Neural crest cell (in vitro differentiated cells): ENCODE measurements around the gene TMEM151A. TPM values are rescaled to one million over a fixed set of nuclear protein-coding genes. Genes with fewer than 3 reads are reported as not detected.

Source experiments
- DNase-seq: peaks from one replicate; pipeline ENCODE4 v3.0.0; 2021; ENCODE audit warnings: low read depth, mixed read lengths, low spot score
- H3K27ac Mint-ChIP-seq: one replicate; pipeline ENCODE4 v1.8.0; 2021; ENCODE audit warnings: mild to moderate bottlenecking, mixed read lengths; ENCODE audit not compliant: unreplicated experiment
- H3K27me3 Mint-ChIP-seq: 2 replicates; pipeline ENCODE4 v1.8.0; 2021; ENCODE audit warnings: low read depth, mild to moderate bottlenecking, mixed read lengths
- H3K36me3 Mint-ChIP-seq: 2 replicates; pipeline ENCODE4 v1.8.0; 2021; ENCODE audit warnings: low read depth, mild to moderate bottlenecking, mixed read lengths
- H3K4me1 Mint-ChIP-seq: 2 replicates; pipeline ENCODE4 v1.8.0; 2021; ENCODE audit warnings: mixed read lengths
- H3K4me3 Mint-ChIP-seq: one replicate; pipeline ENCODE4 v1.8.0; 2021; ENCODE audit warnings: mild to moderate bottlenecking, mixed read lengths
- H3K9me3 Mint-ChIP-seq: 2 replicates; pipeline ENCODE4 v1.8.0; 2021; ENCODE audit warnings: mixed read lengths
- total RNA-seq: library from RNA; stranded (reverse); gene quantifications from 2 replicates; pipeline ENCODE4 v1.2.1, GENCODE V29; 2021
- TF ChIP-seq, protein P1 (sequence below): fragments of 200-600 bp; sonication (generic); conservative IDR thresholded peaks from 2 replicates; pipeline ENCODE4 v1.5.0; 2021; ENCODE audit warnings: antibody characterized with exemption, mild to moderate bottlenecking

Gene TMEM151A
- total RNA-seq, 1 donor from 2014 or later = 1.0 TPM

DNA sequence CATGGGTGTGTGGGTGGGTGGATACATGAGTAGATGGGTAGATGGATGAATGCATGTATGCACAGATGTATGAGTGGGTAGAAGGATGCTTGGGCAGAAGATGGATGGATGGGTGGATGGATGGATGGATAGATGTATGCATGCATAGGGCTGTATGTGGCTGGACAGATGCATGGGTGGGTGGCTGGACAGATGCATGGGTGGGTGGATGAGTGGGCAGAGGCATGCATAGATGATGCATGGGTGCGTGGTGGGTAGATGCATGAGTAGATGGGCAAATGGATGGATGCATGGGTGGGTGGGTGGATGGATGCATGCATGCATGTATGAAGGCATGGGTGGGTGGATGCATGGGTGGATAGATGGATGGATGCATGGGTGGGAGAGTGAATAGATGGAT is 32.0 kb downstream of the TMEM151A start:
- Mint-ChIP-seq H3K4me3 (no peak overlapping the region), H3K27ac (no peak overlapping the region), H3K4me1 (peaks cover 51% of the 10 kb centered on the region), H3K9me3 (peaks cover 14% of the 10 kb centered on the region), H3K27me3 (no peaks in the 10 kb centered on the region), H3K36me3 (no peaks in the 10 kb centered on the region)
- DNase-seq = no peak
- TF ChIP-seq, protein P1, sequence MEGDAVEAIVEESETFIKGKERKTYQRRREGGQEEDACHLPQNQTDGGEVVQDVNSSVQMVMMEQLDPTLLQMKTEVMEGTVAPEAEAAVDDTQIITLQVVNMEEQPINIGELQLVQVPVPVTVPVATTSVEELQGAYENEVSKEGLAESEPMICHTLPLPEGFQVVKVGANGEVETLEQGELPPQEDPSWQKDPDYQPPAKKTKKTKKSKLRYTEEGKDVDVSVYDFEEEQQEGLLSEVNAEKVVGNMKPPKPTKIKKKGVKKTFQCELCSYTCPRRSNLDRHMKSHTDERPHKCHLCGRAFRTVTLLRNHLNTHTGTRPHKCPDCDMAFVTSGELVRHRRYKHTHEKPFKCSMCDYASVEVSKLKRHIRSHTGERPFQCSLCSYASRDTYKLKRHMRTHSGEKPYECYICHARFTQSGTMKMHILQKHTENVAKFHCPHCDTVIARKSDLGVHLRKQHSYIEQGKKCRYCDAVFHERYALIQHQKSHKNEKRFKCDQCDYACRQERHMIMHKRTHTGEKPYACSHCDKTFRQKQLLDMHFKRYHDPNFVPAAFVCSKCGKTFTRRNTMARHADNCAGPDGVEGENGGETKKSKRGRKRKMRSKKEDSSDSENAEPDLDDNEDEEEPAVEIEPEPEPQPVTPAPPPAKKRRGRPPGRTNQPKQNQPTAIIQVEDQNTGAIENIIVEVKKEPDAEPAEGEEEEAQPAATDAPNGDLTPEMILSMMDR = no peak

DNA sequence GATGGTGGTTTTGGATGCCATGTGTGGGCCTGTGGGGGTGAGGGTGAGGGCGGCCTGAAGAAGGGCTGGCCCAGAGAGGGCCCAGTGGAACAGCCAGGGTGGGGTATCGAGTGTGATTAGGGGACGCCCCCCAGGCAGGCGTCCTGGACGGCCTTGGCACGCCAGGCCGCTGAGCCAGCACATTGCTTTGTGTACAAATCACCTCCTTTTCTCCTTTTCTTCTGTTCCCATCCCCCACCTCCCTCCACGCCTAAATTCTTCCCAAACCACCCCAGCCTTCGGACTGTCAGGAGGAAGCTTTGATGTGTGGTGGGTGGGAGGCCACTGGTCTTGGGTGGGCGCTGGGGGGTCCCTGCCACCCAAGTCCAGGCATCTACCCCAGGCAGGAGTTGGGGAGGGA is 33.0 kb downstream of the TMEM151A start:
- peak overlapping the region; percentile 81 for H3K27ac Mint-ChIP-seq
- no peaks in the 10 kb centered on the region for H3K27me3 Mint-ChIP-seq
- H3K4me1 Mint-ChIP-seq = peaks cover 49% of the 10 kb centered on the region
- TF ChIP-seq, protein P1 = no peak
- DNase-seq = no peak
- H3K4me3 Mint-ChIP-seq = no peak overlapping the region
- no peaks in the 10 kb centered on the region for H3K36me3 Mint-ChIP-seq
- peaks cover 14% of the 10 kb centered on the region for H3K9me3 Mint-ChIP-seq

DNA sequence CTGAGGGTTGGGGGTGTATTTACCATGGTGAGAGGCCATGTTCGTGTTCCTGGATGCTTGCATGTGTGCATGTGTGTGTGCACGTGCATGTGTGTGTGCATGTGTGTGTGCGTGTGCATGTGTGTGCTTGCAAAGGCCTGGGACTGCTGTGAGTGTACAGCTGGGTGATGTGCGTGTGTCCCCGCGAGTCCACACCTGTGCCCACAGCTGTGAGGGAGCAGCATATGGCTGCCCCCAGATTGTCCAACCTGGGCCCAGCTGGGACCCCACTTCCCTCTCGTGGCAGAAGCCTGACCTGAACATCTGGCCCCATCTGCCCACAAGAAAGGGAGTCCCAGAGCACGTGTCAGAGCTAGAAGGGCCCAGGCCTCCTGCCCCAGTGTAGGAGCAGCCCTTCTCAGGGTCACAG is 33.6 kb downstream of the TMEM151A start:
- H3K27me3 Mint-ChIP-seq = no peaks in the 10 kb centered on the region
- peaks cover 49% of the 10 kb centered on the region for H3K4me1 Mint-ChIP-seq
- TF ChIP-seq, protein P1 = no peak
- no peak for DNase-seq
- no peak overlapping the region for H3K4me3 Mint-ChIP-seq
- no peaks in the 10 kb centered on the region for H3K36me3 Mint-ChIP-seq
- peaks cover 9% of the 10 kb centered on the region for H3K9me3 Mint-ChIP-seq
- no peak overlapping the region for H3K27ac Mint-ChIP-seq

DNA sequence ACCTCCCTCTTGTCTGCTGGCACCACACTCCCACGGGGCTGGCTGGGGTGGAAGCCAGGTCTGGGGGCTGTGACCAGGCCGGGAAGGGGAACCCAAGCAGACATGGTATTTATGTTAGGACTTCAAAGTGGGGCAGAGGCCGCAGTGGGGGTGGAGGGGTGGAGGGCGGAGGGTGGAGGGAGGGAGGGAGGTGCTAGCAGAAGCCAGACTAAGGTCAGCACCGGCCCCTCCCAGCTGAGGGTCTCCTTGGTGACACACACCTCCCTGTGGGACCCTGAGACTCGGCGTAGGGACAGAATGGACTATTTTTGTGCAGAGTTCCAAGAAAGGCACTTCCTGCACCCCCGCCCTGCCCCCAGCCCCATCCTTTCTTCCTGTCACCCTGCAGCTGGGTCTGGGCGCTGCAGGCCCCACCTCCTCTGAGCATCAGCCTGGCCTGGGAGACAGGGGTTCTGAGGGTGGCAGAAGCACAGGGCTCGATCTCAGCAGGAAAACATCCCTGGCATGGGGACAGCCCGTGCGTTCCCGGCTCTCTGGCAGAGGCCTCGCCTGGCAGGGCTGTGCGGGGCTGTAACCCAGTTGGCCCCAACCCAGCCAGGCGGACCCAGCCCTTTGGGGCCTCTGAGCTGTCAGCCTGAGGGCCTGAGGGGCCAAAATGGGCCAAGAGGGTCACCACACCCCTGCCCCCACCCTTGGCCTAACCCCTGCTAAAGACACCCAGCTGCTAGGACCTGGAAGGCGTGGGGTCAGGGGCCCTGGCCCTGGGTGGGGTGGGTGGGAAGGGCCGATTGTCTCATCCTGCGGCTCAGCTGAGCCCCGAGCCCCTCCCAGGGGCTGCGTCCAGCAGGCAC is 34.8 kb downstream of the TMEM151A start:
- no peaks in the 10 kb centered on the region for H3K36me3 Mint-ChIP-seq
- H3K9me3 Mint-ChIP-seq = peaks cover 8% of the 10 kb centered on the region
- TF ChIP-seq, protein P1 = no peak
- H3K27ac Mint-ChIP-seq = peak overlapping the region; percentile 39
- peak overlapping the region; percentile 27 for H3K4me3 Mint-ChIP-seq
- DNase-seq = no peak
- peaks cover 49% of the 10 kb centered on the region for H3K4me1 Mint-ChIP-seq
- H3K27me3 Mint-ChIP-seq = no peaks in the 10 kb centered on the region

DNA sequence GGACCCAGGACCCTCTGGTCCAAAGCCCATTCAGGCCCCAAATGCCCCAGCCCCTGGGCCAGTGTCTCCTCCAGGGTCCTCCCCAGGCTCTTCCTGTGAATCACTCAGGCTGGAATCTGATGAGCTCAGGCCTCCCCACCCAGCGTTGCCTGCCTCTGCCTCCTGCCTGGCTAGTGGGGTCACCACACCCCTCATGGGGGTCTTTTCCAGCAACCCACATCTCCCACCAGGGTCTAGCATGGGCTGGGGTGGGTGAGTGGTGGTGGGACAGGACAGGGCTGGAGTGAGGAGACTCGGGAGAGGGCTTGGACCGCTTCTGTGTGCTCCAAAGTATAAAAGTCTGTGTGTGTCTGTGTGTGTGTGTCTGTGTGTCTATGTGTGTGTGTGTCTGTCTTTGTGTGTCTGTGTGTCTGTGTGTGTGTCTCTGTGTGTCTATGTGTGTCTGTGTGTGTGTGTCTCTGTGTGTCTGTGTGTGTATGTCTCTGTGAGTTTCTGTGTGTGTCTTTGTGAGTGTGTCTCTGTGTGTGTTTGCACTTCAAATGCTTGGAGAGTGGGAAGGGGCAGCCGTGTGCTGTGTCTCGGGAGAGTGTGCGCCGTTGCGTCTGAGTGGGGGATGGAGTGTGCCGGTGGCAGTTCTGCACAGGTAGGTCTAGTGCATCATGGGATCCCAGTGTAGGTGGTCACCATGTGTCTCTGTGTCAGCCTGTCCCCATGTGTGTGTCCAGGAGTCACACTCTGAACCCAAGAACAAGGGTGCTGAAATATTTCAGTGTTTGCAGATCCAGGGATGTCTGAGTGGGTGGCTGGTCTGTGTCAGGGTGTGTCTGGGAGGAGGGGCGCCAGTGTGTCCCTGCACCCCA is 35.7 kb downstream of the TMEM151A start:
- peaks cover 8% of the 10 kb centered on the region for H3K9me3 Mint-ChIP-seq
- no peak for DNase-seq
- peaks cover 46% of the 10 kb centered on the region for H3K4me1 Mint-ChIP-seq
- H3K4me3 Mint-ChIP-seq = peak overlapping the region; percentile 0
- H3K27ac Mint-ChIP-seq = peak overlapping the region; percentile 59
- TF ChIP-seq, protein P1 = no peak
- no peaks in the 10 kb centered on the region for H3K36me3 Mint-ChIP-seq
- H3K27me3 Mint-ChIP-seq = no peaks in the 10 kb centered on the region
